H9 (cell line): ENCODE measurements around the gene HMMR. TPM values are rescaled to one million over a fixed set of nuclear protein-coding genes. Genes with fewer than 3 reads are reported as not detected.
"Not testable (repeated sequence)": the region's sequence is repeated elsewhere in the genome, so short reads cannot be mapped to it uniquely, and the experiment has no call there.

Experiments used
- DNase-seq: peaks from one replicate; pipeline ENCODE4 v3.0.0-alpha.2; 2017
- H2AFZ ChIP-seq: one replicate; pipeline ENCODE4 v1.6.1; 2013; ENCODE audit warnings: mild to moderate bottlenecking, low read length, control low read depth, moderate library complexity
- H2AK5ac ChIP-seq: 2 replicates; pipeline ENCODE4 v1.6.1; 2013; ENCODE audit warnings: low read length, control low read depth, mixed read lengths; ENCODE audit not compliant: insufficient read length
- H2BK120ac ChIP-seq: one replicate; pipeline ENCODE4 v1.6.1; 2013; ENCODE audit warnings: low read depth, mild to moderate bottlenecking, low read length, control low read depth, inconsistent platforms; ENCODE audit not compliant: poor library complexity, severe bottlenecking
- H2BK12ac ChIP-seq: 2 replicates; pipeline ENCODE4 v1.6.1; 2013; ENCODE audit warnings: low read length, control low read depth, mixed read lengths, low read depth; ENCODE audit not compliant: insufficient read length
- H2BK15ac ChIP-seq: 2 replicates; pipeline ENCODE4 v1.6.1; 2013; ENCODE audit warnings: low read depth, low read length, control low read depth
- H2BK20ac ChIP-seq: one replicate; pipeline ENCODE4 v1.6.1; 2013; ENCODE audit warnings: low read depth, mild to moderate bottlenecking, low read length, control low read depth, inconsistent platforms; ENCODE audit not compliant: poor library complexity, severe bottlenecking
- H2BK5ac ChIP-seq: 2 replicates; pipeline ENCODE4 v1.6.1; 2013; ENCODE audit warnings: low read length, control low read depth, mixed read lengths; ENCODE audit not compliant: insufficient read length
- H3K14ac ChIP-seq: 2 replicates; pipeline ENCODE4 v1.6.1; 2013; ENCODE audit warnings: low read length, control low read depth; ENCODE audit not compliant: insufficient read depth
- H3K18ac ChIP-seq: 2 replicates; pipeline ENCODE4 v1.6.1; 2013; ENCODE audit warnings: low read depth, mild to moderate bottlenecking, mixed read lengths, low read length, control low read depth; ENCODE audit not compliant: insufficient read length
- H3K23ac ChIP-seq: 2 replicates; pipeline ENCODE4 v1.6.1; 2013; ENCODE audit warnings: low read length, control low read depth, mixed read lengths, low read depth; ENCODE audit not compliant: insufficient read length
- H3K23me2 ChIP-seq: 2 replicates; pipeline ENCODE4 v1.6.1; 2013; ENCODE audit warnings: low read depth, mild to moderate bottlenecking, mixed read lengths, low read length, control low read depth; ENCODE audit not compliant: insufficient read length, poor library complexity, severe bottlenecking
- H3K27ac ChIP-seq: 2 replicates; pipeline ENCODE4 v1.5.1; 2013; ENCODE audit warnings: low read length, control low read depth, mixed read lengths, low read depth; ENCODE audit not compliant: insufficient read length
- H3K27me3 ChIP-seq: 2 replicates; pipeline ENCODE4 v1.6.1; 2013; ENCODE audit warnings: low read length, control low read depth, inconsistent platforms; ENCODE audit not compliant: insufficient read depth
- H3K4ac ChIP-seq: 2 replicates; pipeline ENCODE4 v1.6.1; 2013; ENCODE audit warnings: low read depth, mild to moderate bottlenecking, control low read depth, inconsistent platforms, low read length, moderate library complexity
- H3K4me1 ChIP-seq: 2 replicates; pipeline ENCODE4 v1.6.1; 2013; ENCODE audit warnings: low read length, control low read depth, inconsistent platforms; ENCODE audit not compliant: insufficient read depth
- H3K4me2 ChIP-seq: 2 replicates; pipeline ENCODE4 v1.6.1; 2013; ENCODE audit warnings: low read length, control low read depth, mixed read lengths; ENCODE audit not compliant: insufficient read length, insufficient read depth
- H3K56ac ChIP-seq: 2 replicates; pipeline ENCODE4 v1.6.1; 2013; ENCODE audit warnings: low read depth, mild to moderate bottlenecking, mixed read lengths, low read length, control low read depth; ENCODE audit not compliant: insufficient read length
- H3K79me1 ChIP-seq: 2 replicates; pipeline ENCODE4 v1.6.1; 2013; ENCODE audit warnings: low read depth, mild to moderate bottlenecking, moderate library complexity, low read length, control low read depth, inconsistent platforms; ENCODE audit not compliant: insufficient read depth, poor library complexity, severe bottlenecking
- H3K79me2 ChIP-seq: 2 replicates; pipeline ENCODE4 v1.6.1; 2013; ENCODE audit warnings: low read length, control low read depth, inconsistent platforms; ENCODE audit not compliant: insufficient read depth
- H3K9ac ChIP-seq: 2 replicates; pipeline ENCODE4 v1.6.1; 2013; ENCODE audit warnings: low read length, control low read depth, mixed read lengths; ENCODE audit not compliant: insufficient read length; ENCODE audit errors: extremely low read depth
- H3K9me3 ChIP-seq: one replicate; pipeline ENCODE4 v1.6.1; 2013; ENCODE audit warnings: low read depth, low read length, inconsistent platforms; ENCODE audit not compliant: control insufficient read depth
- H3T11ph ChIP-seq: one replicate; pipeline ENCODE4 v1.6.1; 2013; ENCODE audit warnings: mild to moderate bottlenecking, low read length, control low read depth, inconsistent platforms
- H4K20me1 ChIP-seq: one replicate; pipeline ENCODE4 v1.6.1; 2013; ENCODE audit not compliant: control insufficient read depth, insufficient read length, insufficient read depth
- H4K5ac ChIP-seq: 2 replicates; pipeline ENCODE4 v1.6.1; 2013; ENCODE audit warnings: low read depth, mild to moderate bottlenecking, mixed read lengths, low read length, control low read depth; ENCODE audit not compliant: insufficient read length
- H4K8ac ChIP-seq: replicated peaks from 2 replicates; pipeline ENCODE4 v1.6.1; 2013; ENCODE audit warnings: low read length, control low read depth, mixed read lengths, low read depth; ENCODE audit not compliant: insufficient read length
- H4K91ac ChIP-seq: 2 replicates; pipeline ENCODE4 v1.6.1; 2013; ENCODE audit warnings: low read depth, mild to moderate bottlenecking, moderate library complexity, mixed read lengths, low read length, control low read depth; ENCODE audit not compliant: insufficient read length
- H3K27ac Mint-ChIP-seq, 3 experiments: 2 replicates in 2 of 3; 3 replicates in 1 of 3; pipeline ENCODE4 v1.8.0; 2020 to 2021; ENCODE audit warnings: mixed read lengths in 3 of 3, mild to moderate bottlenecking in 1 of 3, moderate library complexity in 1 of 3
- H3K27me3 Mint-ChIP-seq: 2 replicates; pipeline ENCODE4 v1.8.0; 2021; ENCODE audit warnings: low read depth, mild to moderate bottlenecking, moderate library complexity, mixed read lengths
- H3K36me3 Mint-ChIP-seq, 3 experiments: 2 replicates in 2 of 3; 3 replicates in 1 of 3; pipeline ENCODE4 v1.8.0; 2020 to 2021; ENCODE audit warnings: low read depth in 3 of 3, mixed read lengths in 3 of 3; ENCODE audit not compliant: insufficient read depth in 1 of 3
- H3K4me1 Mint-ChIP-seq, 2 experiments: 2 replicates each; pipeline ENCODE4 v1.8.0; 2020; ENCODE audit warnings: mixed read lengths in 2 of 2
- H3K4me3 Mint-ChIP-seq, 2 experiments: 2 replicates in 1 of 2; 3 replicates in 1 of 2; pipeline ENCODE4 v1.8.0; 2020 to 2021; ENCODE audit warnings: mild to moderate bottlenecking in 2 of 2, mixed read lengths in 2 of 2, moderate library complexity in 1 of 2
- H3K9me3 Mint-ChIP-seq, 2 experiments: 2 replicates in 1 of 2; 3 replicates in 1 of 2; pipeline ENCODE4 v1.8.0; 2020; ENCODE audit warnings: mild to moderate bottlenecking in 2 of 2, mixed read lengths in 2 of 2, moderate library complexity in 1 of 2
- WGBS: extraction: QIAGEN DNeasy Blood & Tissue Kit; methylation state at CpG from one replicate; pipeline ENCODE4 v1.1.7; 2013; ENCODE audit warnings: missing lambda C conversion rate, low lambda C conversion rate, mixed read lengths; ENCODE audit not compliant: insufficient read length; ENCODE audit errors: extremely low coverage; 5-methylcytosine and 5-hydroxymethylcytosine counted together
- long read RNA-seq: library from polyadenylated mRNA; unstranded; transcript quantifications from one replicate; pipeline ENCODE4 v2.0.0, GENCODE V29; 2020
- total RNA-seq: library from RNA; stranded (reverse); gene quantifications from 2 replicates; pipeline ENCODE4 v1.2.1, GENCODE V29; 2021
- TF ChIP-seq, protein P1 (sequence below): fragments of 200-600 bp; sonication (generic); conservative IDR thresholded peaks from 3 replicates; pipeline ENCODE4 v1.8.0; 2021; ENCODE audit warnings: antibody characterized with exemption, mild to moderate bottlenecking

Gene HMMR, protein sequence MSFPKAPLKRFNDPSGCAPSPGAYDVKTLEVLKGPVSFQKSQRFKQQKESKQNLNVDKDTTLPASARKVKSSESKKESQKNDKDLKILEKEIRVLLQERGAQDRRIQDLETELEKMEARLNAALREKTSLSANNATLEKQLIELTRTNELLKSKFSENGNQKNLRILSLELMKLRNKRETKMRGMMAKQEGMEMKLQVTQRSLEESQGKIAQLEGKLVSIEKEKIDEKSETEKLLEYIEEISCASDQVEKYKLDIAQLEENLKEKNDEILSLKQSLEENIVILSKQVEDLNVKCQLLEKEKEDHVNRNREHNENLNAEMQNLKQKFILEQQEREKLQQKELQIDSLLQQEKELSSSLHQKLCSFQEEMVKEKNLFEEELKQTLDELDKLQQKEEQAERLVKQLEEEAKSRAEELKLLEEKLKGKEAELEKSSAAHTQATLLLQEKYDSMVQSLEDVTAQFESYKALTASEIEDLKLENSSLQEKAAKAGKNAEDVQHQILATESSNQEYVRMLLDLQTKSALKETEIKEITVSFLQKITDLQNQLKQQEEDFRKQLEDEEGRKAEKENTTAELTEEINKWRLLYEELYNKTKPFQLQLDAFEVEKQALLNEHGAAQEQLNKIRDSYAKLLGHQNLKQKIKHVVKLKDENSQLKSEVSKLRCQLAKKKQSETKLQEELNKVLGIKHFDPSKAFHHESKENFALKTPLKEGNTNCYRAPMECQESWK
- 36.2 and 37.9 TPM in 2 replicates for total RNA-seq
- long read RNA-seq, transcript HMMR-203 (18 exons, 3,102 nt): major isoform, 19 of 107 reads
- long read RNA-seq, transcript HMMR-201 (17 exons, 2,872 nt): minor isoform, 16 of 107 reads
- long read RNA-seq, partial matches to known transcripts: 66 of 107 reads
- long read RNA-seq, other reads (novel, unspliced or antisense): 6 of 107 reads

GRCh38 chr5:163460562-163461171, at the start of gene HMMR:
Gene HMMR (plus strand): TSS chr5:163460632. CDS start chr5:163460693, 61 bp downstream.
- Mint-ChIP-seq H3K4me3 (peak within 1 kb of the TSS; percentile 93 to 99), H3K27me3 (peaks cover 3% of the 10 kb centered on the region; the same call in 1 of the 2 replicates), H3K4me1 (peaks cover 11 to 23% of the 10 kb centered on the region in 2 experiments), H3K36me3 (peaks cover 22 to 43% (median 31%) of the 10 kb centered on the region in 3 experiments), H3K27ac (peak within 1 kb of the TSS; percentile 99 to 100 (median 100)), H3K9me3 (no peaks in the 10 kb centered on the region)
- Histone ChIP-seq H3K9me3 (no peaks in the 10 kb centered on the region), H3K23ac (peak within 1 kb of the TSS; percentile 37), H4K8ac (no peak within 1 kb of the TSS), H2BK20ac (no peak within 1 kb of the TSS), H3K23me2 (peaks cover 4% of the 10 kb centered on the region), H2AK5ac (no peak within 1 kb of the TSS), H2BK120ac (no peak within 1 kb of the TSS), H3K18ac (peak within 1 kb of the TSS; percentile 91), H4K20me1 (no peaks in the 10 kb centered on the region), H2AFZ (no peak within 1 kb of the TSS), H3K27ac (peak within 1 kb of the TSS; percentile 98), H4K91ac (no peak within 1 kb of the TSS), H3K79me1 (peaks cover 9% of the 10 kb centered on the region), H3K14ac (peak within 1 kb of the TSS; percentile 86), H3K4me1 (no peaks in the 10 kb centered on the region), H3K27me3 (no peaks in the 10 kb centered on the region; the same call in 1 of the 2 replicates), H2BK12ac (peak within 1 kb of the TSS; percentile 45), H3K56ac (peak within 1 kb of the TSS; percentile 98), H4K5ac (peak within 1 kb of the TSS; percentile 87), H3T11ph (peak within 1 kb of the TSS; percentile 40), H2BK15ac (no peak within 1 kb of the TSS), H3K4ac (peak within 1 kb of the TSS; percentile 79; the same call in 1 of the 2 replicates), H3K79me2 (no peaks in the 10 kb centered on the region; the same call in 1 of the 2 replicates), H3K4me2 (peak within 1 kb of the TSS; percentile 93), H2BK5ac (peak within 1 kb of the TSS; percentile 66), H3K9ac (peak within 1 kb of the TSS; percentile 99)
- TF ChIP-seq, protein P1, sequence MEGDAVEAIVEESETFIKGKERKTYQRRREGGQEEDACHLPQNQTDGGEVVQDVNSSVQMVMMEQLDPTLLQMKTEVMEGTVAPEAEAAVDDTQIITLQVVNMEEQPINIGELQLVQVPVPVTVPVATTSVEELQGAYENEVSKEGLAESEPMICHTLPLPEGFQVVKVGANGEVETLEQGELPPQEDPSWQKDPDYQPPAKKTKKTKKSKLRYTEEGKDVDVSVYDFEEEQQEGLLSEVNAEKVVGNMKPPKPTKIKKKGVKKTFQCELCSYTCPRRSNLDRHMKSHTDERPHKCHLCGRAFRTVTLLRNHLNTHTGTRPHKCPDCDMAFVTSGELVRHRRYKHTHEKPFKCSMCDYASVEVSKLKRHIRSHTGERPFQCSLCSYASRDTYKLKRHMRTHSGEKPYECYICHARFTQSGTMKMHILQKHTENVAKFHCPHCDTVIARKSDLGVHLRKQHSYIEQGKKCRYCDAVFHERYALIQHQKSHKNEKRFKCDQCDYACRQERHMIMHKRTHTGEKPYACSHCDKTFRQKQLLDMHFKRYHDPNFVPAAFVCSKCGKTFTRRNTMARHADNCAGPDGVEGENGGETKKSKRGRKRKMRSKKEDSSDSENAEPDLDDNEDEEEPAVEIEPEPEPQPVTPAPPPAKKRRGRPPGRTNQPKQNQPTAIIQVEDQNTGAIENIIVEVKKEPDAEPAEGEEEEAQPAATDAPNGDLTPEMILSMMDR: no peak
- no CpG with 5 or more reads among the region's 23 CpGs for WGBS
- DNase-seq: no peak

GRCh38 chr5:163415673-163416072, 44.8 kb upstream of the HMMR start:
- not testable (repeated sequence) for H3K36me3 Mint-ChIP-seq, H3K56ac ChIP-seq, H4K5ac ChIP-seq, H2BK5ac ChIP-seq, H3K4ac ChIP-seq, H3K14ac ChIP-seq, H3K27ac ChIP-seq, H3K23ac ChIP-seq, H3K23me2 ChIP-seq, H3K27me3 ChIP-seq, H3T11ph ChIP-seq, H3K9me3 Mint-ChIP-seq, H3K27me3 Mint-ChIP-seq, H4K91ac ChIP-seq, H3K18ac ChIP-seq, H3K9me3 ChIP-seq, H3K79me1 ChIP-seq, H2BK15ac ChIP-seq, H3K4me1 ChIP-seq, H2BK120ac ChIP-seq, H2AK5ac ChIP-seq, H2BK20ac ChIP-seq, H2BK12ac ChIP-seq, H3K79me2 ChIP-seq, H2AFZ ChIP-seq, H4K8ac ChIP-seq, H4K20me1 ChIP-seq, H3K9ac ChIP-seq
- Mint-ChIP-seq H3K4me1 (peaks cover 33 to 35% of the 10 kb centered on the region in 2 experiments), H3K27ac (peak overlapping the region in 1 of 3 experiments; percentile 8; a peak in 2 of 7 replicates), H3K4me3 (peak overlapping the region; percentile 11 to 47; a peak in 3 of 5 replicates)
- peak overlapping the region; percentile 57 for H3K4me2 ChIP-seq
- peak; percentile 69 for DNase-seq
- no CpG with 5 or more reads among the region's 15 CpGs for WGBS
